ENCODE data around the gene CENPF.

DNA sequence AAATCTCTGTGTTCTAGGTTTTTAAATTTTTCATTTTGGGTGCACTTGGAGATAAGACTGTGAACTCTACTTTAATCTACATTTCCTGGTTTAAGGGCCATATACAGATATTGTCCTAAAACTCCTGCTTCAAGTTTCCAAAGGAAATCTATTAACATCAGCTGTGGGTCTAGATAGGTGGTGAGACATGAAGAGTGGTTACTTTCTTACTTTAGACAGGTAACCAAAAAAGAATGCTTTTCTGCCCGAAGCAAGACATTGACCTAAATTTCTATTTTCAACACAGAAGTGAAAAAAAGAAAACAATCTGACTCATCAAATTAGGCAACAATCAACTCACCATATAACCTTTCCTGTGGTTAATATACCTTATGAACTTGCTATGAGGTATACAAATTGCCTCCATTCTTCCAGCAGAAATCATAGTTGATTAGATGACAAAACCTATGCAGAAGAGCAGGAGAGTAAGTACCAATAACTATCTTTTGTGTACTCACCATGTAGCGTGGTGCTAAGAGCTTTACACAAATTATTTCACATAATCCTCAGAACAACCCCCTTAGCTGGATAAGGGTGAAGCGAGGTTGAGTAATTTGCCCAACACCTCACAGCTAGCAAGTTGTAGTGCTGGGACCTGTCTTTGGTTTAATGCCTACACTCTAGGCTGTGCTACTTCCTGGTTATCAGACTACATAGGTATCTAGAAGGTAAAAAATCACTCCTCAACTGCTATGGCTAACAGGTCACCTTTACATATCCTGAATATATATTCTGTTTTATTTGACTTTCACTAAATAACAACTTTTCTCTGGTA lies 28.2 kb upstream of the CENPF start:
- no peak for TF ChIP-seq EZH2 (IDR thresholded peaks at IDR 0.05; ENCODE audit: insufficient read depth, poor library complexity, severe bottlenecking)
- TF ChIP-seq EZH2phosphoT487 (IDR thresholded peaks at IDR 0.05; ENCODE audit: insufficient read depth, low read depth), result no peak

Data from GM23248 (cell line).